Trophoblast cell (in vitro differentiated cells and primary cell): ENCODE measurements around the gene CYSLTR2.

ENCODE experiments used
- DNase-seq, 2 donors: peaks; one replicate each; pipeline ENCODE4 v3.0.0-alpha.2; 2016
- H2AFZ ChIP-seq: 2 replicates; pipeline ENCODE4 v1.6.1; 2013; ENCODE audit warnings: low read length, moderate library complexity, mild to moderate bottlenecking; ENCODE audit not compliant: insufficient read depth, poor library complexity
- H2AK5ac ChIP-seq: 2 replicates; pipeline ENCODE4 v1.6.1; 2013; ENCODE audit warnings: mild to moderate bottlenecking, low read length
- H2BK120ac ChIP-seq: 2 replicates; pipeline ENCODE4 v1.6.1; 2013; ENCODE audit warnings: low read length, mild to moderate bottlenecking, moderate library complexity; ENCODE audit not compliant: insufficient read depth, poor library complexity
- H2BK12ac ChIP-seq: 2 replicates; pipeline ENCODE4 v1.6.1; 2013; ENCODE audit warnings: mild to moderate bottlenecking, low read length, moderate library complexity
- H2BK5ac ChIP-seq: 2 replicates; pipeline ENCODE4 v1.6.1; 2013; ENCODE audit warnings: low read length, low read depth, moderate library complexity, mild to moderate bottlenecking; ENCODE audit not compliant: poor library complexity
- H3K14ac ChIP-seq: 2 replicates; pipeline ENCODE4 v1.6.1; 2013; ENCODE audit warnings: mild to moderate bottlenecking, low read length
- H3K18ac ChIP-seq: 2 replicates; pipeline ENCODE4 v1.6.1; 2013; ENCODE audit warnings: mild to moderate bottlenecking, low read length
- H3K23ac ChIP-seq: 2 replicates; pipeline ENCODE4 v1.6.1; 2013; ENCODE audit warnings: low read length
- H3K27ac ChIP-seq: 2 replicates; pipeline ENCODE4 v1.5.1; 2013; ENCODE audit warnings: low read depth, mild to moderate bottlenecking, inconsistent platforms, low read length, moderate library complexity
- H3K27me3 ChIP-seq: 2 replicates; pipeline ENCODE4 v1.6.1; 2013; ENCODE audit warnings: inconsistent platforms, mild to moderate bottlenecking, low read length, moderate library complexity; ENCODE audit not compliant: insufficient read depth
- H3K36me3 ChIP-seq, 2 experiments: 1 replicate in 1 of 2; 2 replicates in 1 of 2; pipeline ENCODE4 v1.6.1; 2013; ENCODE audit warnings: low read length in 2 of 2, mild to moderate bottlenecking in 2 of 2, moderate library complexity in 1 of 2; ENCODE audit not compliant: insufficient read depth in 2 of 2, control insufficient read depth in 1 of 2
- H3K4ac ChIP-seq: 2 replicates; pipeline ENCODE4 v1.6.1; 2013; ENCODE audit warnings: low read depth, mild to moderate bottlenecking, low read length, moderate library complexity
- H3K4me1 ChIP-seq, 2 experiments: 1 replicate in 1 of 2; 2 replicates in 1 of 2; pipeline ENCODE4 v1.6.1; 2013; ENCODE audit warnings: low read length in 2 of 2, mild to moderate bottlenecking in 2 of 2, moderate library complexity in 1 of 2; ENCODE audit not compliant: insufficient read depth in 2 of 2, control insufficient read depth in 1 of 2
- H3K4me2 ChIP-seq: 2 replicates; pipeline ENCODE4 v1.6.1; 2013; ENCODE audit warnings: inconsistent platforms, mild to moderate bottlenecking, low read length, moderate library complexity
- H3K4me3 ChIP-seq: 2 replicates; pipeline ENCODE4 v1.5.1; 2013; ENCODE audit warnings: mild to moderate bottlenecking, low read depth, low read length, inconsistent platforms
- H3K79me1 ChIP-seq: one replicate; pipeline ENCODE4 v1.6.1; 2013; ENCODE audit warnings: low read length
- H3K79me2 ChIP-seq: 2 replicates; pipeline ENCODE4 v1.6.1; 2013; ENCODE audit warnings: low read length, mild to moderate bottlenecking; ENCODE audit not compliant: control insufficient read depth, insufficient read depth, poor library complexity
- H3K9ac ChIP-seq: 2 replicates; pipeline ENCODE4 v1.6.1; 2013; ENCODE audit warnings: mild to moderate bottlenecking, low read length
- H3K9me3 ChIP-seq: 2 replicates; pipeline ENCODE4 v1.6.1; 2013; ENCODE audit warnings: low read depth, mild to moderate bottlenecking, control low read depth, inconsistent platforms, low read length; ENCODE audit not compliant: insufficient read depth
- H4K12ac ChIP-seq: 2 replicates; pipeline ENCODE4 v1.6.1; 2013; ENCODE audit warnings: low read depth, mild to moderate bottlenecking, low read length, moderate library complexity
- H4K8ac ChIP-seq: 2 replicates; pipeline ENCODE4 v1.6.1; 2013; ENCODE audit warnings: low read depth, mild to moderate bottlenecking, low read length, moderate library complexity
- H4K91ac ChIP-seq: one replicate; pipeline ENCODE4 v1.6.1; 2013; ENCODE audit warnings: low read depth, mild to moderate bottlenecking, low read length, moderate library complexity
- WGBS: extraction: QIAGEN DNeasy Blood & Tissue Kit; methylation state at CpG from one replicate; pipeline ENCODE4 v1.1.7; 2013; ENCODE audit warnings: missing lambda C conversion rate; ENCODE audit not compliant: insufficient read length, insufficient coverage; ENCODE audit errors: extremely low coverage; 5-methylcytosine and 5-hydroxymethylcytosine counted together

CYSLTR2 gene

DNA sequence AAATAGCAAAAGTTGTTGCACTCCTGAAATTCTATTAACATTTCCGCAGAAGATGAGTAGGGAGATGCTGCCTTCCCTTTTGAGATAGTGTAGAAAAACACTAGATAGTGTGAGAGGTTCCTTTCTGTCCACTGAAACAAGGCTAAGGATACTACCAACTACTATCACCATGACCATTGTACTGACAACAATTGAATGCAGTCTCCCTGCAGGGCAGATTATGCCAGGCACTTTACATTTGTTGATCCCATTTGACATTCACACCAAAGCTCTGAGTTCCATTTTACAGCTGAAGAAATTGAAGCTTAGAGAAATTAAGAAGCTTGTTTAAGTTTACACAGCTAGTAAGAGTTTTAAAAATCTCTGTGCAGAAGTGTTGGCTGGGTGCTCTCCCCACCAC, 55.0 kb downstream of the CYSLTR2 start:
- Histone ChIP-seq H3K4me2 (no peak overlapping the region), H3K18ac (no peak overlapping the region), H3K9ac (no peak overlapping the region), H2BK12ac (no peak overlapping the region), H4K12ac (no peak overlapping the region), H2BK120ac (no peak overlapping the region), H2BK5ac (no peak overlapping the region), H3K14ac (no peak overlapping the region), H3K9me3 (peaks cover 2% of the 10 kb centered on the region), H3K27ac (no peak overlapping the region), H3K27me3 (no peaks in the 10 kb centered on the region), H3K4ac (no peak overlapping the region), H4K8ac (no peak overlapping the region), H4K91ac (no peak overlapping the region), H3K23ac (no peak overlapping the region), H2AFZ (no peak overlapping the region), H3K36me3 (peaks cover 3 to 5% of the 10 kb centered on the region in 2 experiments), H3K79me2 (no peaks in the 10 kb centered on the region), H2AK5ac (no peak overlapping the region), H3K79me1 (no peaks in the 10 kb centered on the region), H3K4me3 (no peak overlapping the region), H3K4me1 (no peaks in the 10 kb centered on the region)
- WGBS: no CpG with 5 or more reads among the region's 1 CpG
- no peak for DNase-seq

DNA sequence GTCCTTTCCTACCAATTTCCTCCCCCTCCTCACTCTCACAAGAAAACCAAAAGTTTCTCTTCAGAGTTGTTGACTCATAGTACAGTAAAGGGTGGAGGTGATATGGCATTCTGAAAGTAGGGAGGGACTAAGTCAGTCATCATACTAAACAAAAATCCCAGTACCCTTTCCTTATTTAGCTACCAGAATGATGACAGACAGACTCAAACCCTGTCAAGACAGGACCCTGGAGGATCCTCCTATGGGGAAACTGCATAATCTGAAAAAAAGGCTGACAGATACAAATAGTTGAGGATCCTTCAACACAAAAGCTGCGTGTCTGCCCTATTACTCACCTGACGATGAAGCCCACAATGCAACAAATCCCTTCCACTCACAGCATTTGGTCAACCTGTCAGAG, 55.5 kb downstream of the CYSLTR2 start:
- Histone ChIP-seq H3K4me2 (no peak overlapping the region), H3K4me1 (no peaks in the 10 kb centered on the region), H3K79me1 (no peaks in the 10 kb centered on the region), H2AFZ (no peak overlapping the region), H3K9ac (no peak overlapping the region), H4K12ac (no peak overlapping the region), H2BK5ac (no peak overlapping the region), H4K8ac (no peak overlapping the region), H3K4me3 (no peak overlapping the region), H2BK12ac (no peak overlapping the region), H2BK120ac (no peak overlapping the region), H3K9me3 (peaks cover 2% of the 10 kb centered on the region), H3K14ac (no peak overlapping the region), H3K79me2 (no peaks in the 10 kb centered on the region), H3K27ac (no peak overlapping the region), H3K4ac (no peak overlapping the region), H3K27me3 (no peaks in the 10 kb centered on the region), H3K23ac (no peak overlapping the region), H4K91ac (no peak overlapping the region), H3K36me3 (peaks cover 3 to 5% of the 10 kb centered on the region in 2 experiments), H3K18ac (no peak overlapping the region), H2AK5ac (no peak overlapping the region)
- DNase-seq: no peak
- WGBS: no CpG with 5 or more reads among the region's 2 CpGs

GRCh38 chr13:48710160-48710559, 56.4 kb downstream of the CYSLTR2 start:
- no peak overlapping the region for H2BK120ac ChIP-seq
- H3K36me3 ChIP-seq: peaks cover 3 to 5% of the 10 kb centered on the region in 2 experiments
- H2BK12ac ChIP-seq: no peak overlapping the region
- H3K79me2 ChIP-seq: no peaks in the 10 kb centered on the region
- no peak overlapping the region for H2AFZ ChIP-seq
- WGBS: no CpG with 5 or more reads among the region's 1 CpG
- H3K18ac ChIP-seq: no peak overlapping the region
- H2AK5ac ChIP-seq: no peak overlapping the region
- H4K91ac ChIP-seq: no peak overlapping the region
- H3K27me3 ChIP-seq: no peaks in the 10 kb centered on the region
- H3K9me3 ChIP-seq: peaks cover 2% of the 10 kb centered on the region
- H3K4me2 ChIP-seq: no peak overlapping the region
- H3K79me1 ChIP-seq: no peaks in the 10 kb centered on the region
- no peak overlapping the region for H3K27ac ChIP-seq
- H3K4me3 ChIP-seq: no peak overlapping the region
- H3K9ac ChIP-seq: no peak overlapping the region
- H4K8ac ChIP-seq: no peak overlapping the region
- H3K4me1 ChIP-seq: no peaks in the 10 kb centered on the region
- no peak overlapping the region for H4K12ac ChIP-seq
- H3K14ac ChIP-seq: no peak overlapping the region
- H3K4ac ChIP-seq: no peak overlapping the region
- H3K23ac ChIP-seq: no peak overlapping the region
- no peak for DNase-seq
- no peak overlapping the region for H2BK5ac ChIP-seq

GRCh38 chr13:48712141-48712540, 58.4 kb downstream of the CYSLTR2 start:
- H3K4me1 ChIP-seq: no peaks in the 10 kb centered on the region
- H3K27me3 ChIP-seq: no peaks in the 10 kb centered on the region
- no peak overlapping the region for H2AFZ ChIP-seq
- no peak overlapping the region for H2BK120ac ChIP-seq
- no peak overlapping the region for H4K8ac ChIP-seq
- DNase-seq: no peak
- peaks cover 3 to 4% of the 10 kb centered on the region in 2 experiments for H3K36me3 ChIP-seq
- H3K27ac ChIP-seq: no peak overlapping the region
- no peak overlapping the region for H3K9ac ChIP-seq
- H2AK5ac ChIP-seq: no peak overlapping the region
- no peak overlapping the region for H2BK5ac ChIP-seq
- no peak overlapping the region for H4K12ac ChIP-seq
- no peak overlapping the region for H2BK12ac ChIP-seq
- no peaks in the 10 kb centered on the region for H3K79me2 ChIP-seq
- no peak overlapping the region for H3K4ac ChIP-seq
- H3K18ac ChIP-seq: no peak overlapping the region
- no peak overlapping the region for H3K4me3 ChIP-seq
- no peak overlapping the region for H4K91ac ChIP-seq
- H3K23ac ChIP-seq: no peak overlapping the region
- H3K9me3 ChIP-seq: peaks cover 2% of the 10 kb centered on the region
- H3K14ac ChIP-seq: no peak overlapping the region
- H3K4me2 ChIP-seq: no peak overlapping the region
- H3K79me1 ChIP-seq: no peaks in the 10 kb centered on the region
